ENCODE results near the gene SUSD1.

- TF ChIP-seq EP300 (IDR thresholded peaks at IDR 0.05) (no peak), CTCF (IDR thresholded peaks at IDR 0.05) (no peak), POLR2AphosphoS5 (IDR thresholded peaks at IDR 0.05) (no peak)
Measured at GRCh38 chr9:112180387-112180881, 5.3 kb upstream of the SUSD1 start.
